HEK293 (cell line): ENCODE data around the gene P2RX4.
"Not testable (repeated sequence)": the region's sequence is repeated elsewhere in the genome, so short reads cannot be mapped to it uniquely, and the experiment has no call there.

ENCODE experiments used
- OSR2 ChIP-seq: fragments of 450-650 bp; formaldehyde crosslinking; IDR thresholded peaks from 2 replicates; pipeline ENCODE4 v1.5.1; 2016; ENCODE audit warnings: missing biosample characterization, missing genetic modification characterization
- REPIN1 ChIP-seq: fragments of 450-650 bp; formaldehyde crosslinking; IDR thresholded peaks from 2 replicates; pipeline ENCODE4 v1.5.1; 2017; ENCODE audit warnings: missing biosample characterization, missing genetic modification characterization, low read depth
- SCRT2 ChIP-seq: fragments of 450-650 bp; formaldehyde crosslinking; IDR thresholded peaks from 2 replicates; pipeline ENCODE4 v1.5.1; 2016; ENCODE audit warnings: missing biosample characterization, missing genetic modification characterization
- TRIM28 ChIP-seq: IDR thresholded peaks from 2 replicates; pipeline ENCODE4 v1.6.1; 2011; ENCODE audit warnings: low read length, control low read depth, borderline replicate concordance
- YY1 ChIP-seq: fragments of 450-650 bp; formaldehyde crosslinking; IDR thresholded peaks from 2 replicates; pipeline ENCODE4 v1.5.1; 2018; ENCODE audit warnings: missing biosample characterization, missing genetic modification characterization
- ZBTB21 ChIP-seq: fragments of 450-650 bp; formaldehyde crosslinking; IDR thresholded peaks from 2 replicates; pipeline ENCODE4 v1.5.1; 2017; ENCODE audit warnings: missing biosample characterization, missing genetic modification characterization
- ZBTB8A ChIP-seq: fragments of 450-650 bp; formaldehyde crosslinking; IDR thresholded peaks from 2 replicates; pipeline ENCODE4 v1.5.1; 2016; ENCODE audit warnings: missing biosample characterization, missing genetic modification characterization
- ZNF174 ChIP-seq: fragments of 450-650 bp; formaldehyde crosslinking; IDR thresholded peaks from 2 replicates; pipeline ENCODE4 v1.5.0; 2017; ENCODE audit warnings: missing biosample characterization, mild to moderate bottlenecking, missing genetic modification characterization
- ZNF274 ChIP-seq, 2 experiments: fragments of 200-500 bp in 1 of 2; fragments of 450-650 bp in 1 of 2; sonication (Bioruptor generic) in 1 of 2; formaldehyde crosslinking in 1 of 2; IDR thresholded peaks; 2 replicates each; pipeline versions ENCODE4 v1.5.1 to v1.6.1; 2014 to 2016; ENCODE audit warnings: borderline replicate concordance in 1 of 2, inconsistent platforms in 1 of 2, low read length in 1 of 2, missing biosample characterization in 1 of 2, missing genetic modification characterization in 1 of 2
- ZNF76 ChIP-seq: fragments of 450-650 bp; formaldehyde crosslinking; IDR thresholded peaks from 2 replicates; pipeline ENCODE4; 2016; ENCODE audit warnings: low read depth, missing biosample characterization, missing genetic modification characterization, borderline replicate concordance
- ZNF792 ChIP-seq: fragments of 450-650 bp; formaldehyde crosslinking; IDR thresholded peaks from 2 replicates; pipeline ENCODE4 v1.5.1; 2016; ENCODE audit warnings: missing biosample characterization, missing genetic modification characterization
- TF ChIP-seq, protein P1 (sequence below): fragments of 450-650 bp; formaldehyde crosslinking; IDR thresholded peaks from 2 replicates; pipeline ENCODE4 v1.5.1; 2016; ENCODE audit warnings: missing biosample characterization, missing genetic modification characterization
- TF ChIP-seq, protein P2 (sequence below): fragments of 450-650 bp; formaldehyde crosslinking; IDR thresholded peaks from 2 replicates; pipeline ENCODE4 v1.5.1; 2016; ENCODE audit warnings: missing biosample characterization, missing genetic modification characterization
- TF ChIP-seq, protein P3 (sequence below): fragments of 450-650 bp; formaldehyde crosslinking; IDR thresholded peaks from 2 replicates; pipeline ENCODE4 v1.5.1; 2016; ENCODE audit warnings: missing biosample characterization, missing genetic modification characterization

DNA sequence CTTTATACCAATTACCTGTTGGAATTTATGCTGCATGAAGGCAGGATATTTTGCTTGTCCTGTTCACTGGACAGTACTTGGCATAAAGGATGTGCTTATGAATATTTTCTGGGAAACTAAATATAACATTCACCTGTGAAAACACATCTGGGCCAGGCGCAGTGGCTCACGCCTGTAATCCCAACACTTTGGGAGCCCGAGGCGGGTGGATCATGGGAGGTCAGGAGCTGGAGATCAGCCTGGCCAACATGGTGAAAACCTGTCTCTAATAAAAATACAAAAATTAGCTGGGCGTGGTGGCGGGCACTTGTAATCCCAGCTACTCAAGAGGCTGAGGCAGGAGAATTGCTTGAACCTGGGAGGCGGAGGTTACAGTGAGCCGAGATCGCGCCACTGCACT lies 1.4 kb upstream of the P2RX4 start:
- TF ChIP-seq, protein P1, sequence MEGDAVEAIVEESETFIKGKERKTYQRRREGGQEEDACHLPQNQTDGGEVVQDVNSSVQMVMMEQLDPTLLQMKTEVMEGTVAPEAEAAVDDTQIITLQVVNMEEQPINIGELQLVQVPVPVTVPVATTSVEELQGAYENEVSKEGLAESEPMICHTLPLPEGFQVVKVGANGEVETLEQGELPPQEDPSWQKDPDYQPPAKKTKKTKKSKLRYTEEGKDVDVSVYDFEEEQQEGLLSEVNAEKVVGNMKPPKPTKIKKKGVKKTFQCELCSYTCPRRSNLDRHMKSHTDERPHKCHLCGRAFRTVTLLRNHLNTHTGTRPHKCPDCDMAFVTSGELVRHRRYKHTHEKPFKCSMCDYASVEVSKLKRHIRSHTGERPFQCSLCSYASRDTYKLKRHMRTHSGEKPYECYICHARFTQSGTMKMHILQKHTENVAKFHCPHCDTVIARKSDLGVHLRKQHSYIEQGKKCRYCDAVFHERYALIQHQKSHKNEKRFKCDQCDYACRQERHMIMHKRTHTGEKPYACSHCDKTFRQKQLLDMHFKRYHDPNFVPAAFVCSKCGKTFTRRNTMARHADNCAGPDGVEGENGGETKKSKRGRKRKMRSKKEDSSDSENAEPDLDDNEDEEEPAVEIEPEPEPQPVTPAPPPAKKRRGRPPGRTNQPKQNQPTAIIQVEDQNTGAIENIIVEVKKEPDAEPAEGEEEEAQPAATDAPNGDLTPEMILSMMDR (tag by site-specific recombination) = not testable (repeated sequence)
- TF ChIP-seq REPIN1 (tag by site-specific recombination); ZNF274 (IDR thresholded peaks at IDR 0.05; ENCODE audit: low read length); ZNF274 (tag by site-specific recombination; IDR thresholded peaks at IDR 0.05; ENCODE audit: borderline replicate concordance); ZBTB8A (tag by site-specific recombination); SCRT2 (tag by site-specific recombination); OSR2 (tag by site-specific recombination); ZNF792 (tag by site-specific recombination); ZNF174 (tag by site-specific recombination); ZNF76 (tag by site-specific recombination); TRIM28; YY1; ZBTB21 (tag by site-specific recombination): not testable (repeated sequence)
- TF ChIP-seq, protein P2, sequence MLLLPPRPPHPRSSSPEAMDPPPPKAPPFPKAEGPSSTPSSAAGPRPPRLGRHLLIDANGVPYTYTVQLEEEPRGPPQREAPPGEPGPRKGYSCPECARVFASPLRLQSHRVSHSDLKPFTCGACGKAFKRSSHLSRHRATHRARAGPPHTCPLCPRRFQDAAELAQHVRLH (tag by site-specific recombination) = not testable (repeated sequence)
- TF ChIP-seq, protein P3, sequence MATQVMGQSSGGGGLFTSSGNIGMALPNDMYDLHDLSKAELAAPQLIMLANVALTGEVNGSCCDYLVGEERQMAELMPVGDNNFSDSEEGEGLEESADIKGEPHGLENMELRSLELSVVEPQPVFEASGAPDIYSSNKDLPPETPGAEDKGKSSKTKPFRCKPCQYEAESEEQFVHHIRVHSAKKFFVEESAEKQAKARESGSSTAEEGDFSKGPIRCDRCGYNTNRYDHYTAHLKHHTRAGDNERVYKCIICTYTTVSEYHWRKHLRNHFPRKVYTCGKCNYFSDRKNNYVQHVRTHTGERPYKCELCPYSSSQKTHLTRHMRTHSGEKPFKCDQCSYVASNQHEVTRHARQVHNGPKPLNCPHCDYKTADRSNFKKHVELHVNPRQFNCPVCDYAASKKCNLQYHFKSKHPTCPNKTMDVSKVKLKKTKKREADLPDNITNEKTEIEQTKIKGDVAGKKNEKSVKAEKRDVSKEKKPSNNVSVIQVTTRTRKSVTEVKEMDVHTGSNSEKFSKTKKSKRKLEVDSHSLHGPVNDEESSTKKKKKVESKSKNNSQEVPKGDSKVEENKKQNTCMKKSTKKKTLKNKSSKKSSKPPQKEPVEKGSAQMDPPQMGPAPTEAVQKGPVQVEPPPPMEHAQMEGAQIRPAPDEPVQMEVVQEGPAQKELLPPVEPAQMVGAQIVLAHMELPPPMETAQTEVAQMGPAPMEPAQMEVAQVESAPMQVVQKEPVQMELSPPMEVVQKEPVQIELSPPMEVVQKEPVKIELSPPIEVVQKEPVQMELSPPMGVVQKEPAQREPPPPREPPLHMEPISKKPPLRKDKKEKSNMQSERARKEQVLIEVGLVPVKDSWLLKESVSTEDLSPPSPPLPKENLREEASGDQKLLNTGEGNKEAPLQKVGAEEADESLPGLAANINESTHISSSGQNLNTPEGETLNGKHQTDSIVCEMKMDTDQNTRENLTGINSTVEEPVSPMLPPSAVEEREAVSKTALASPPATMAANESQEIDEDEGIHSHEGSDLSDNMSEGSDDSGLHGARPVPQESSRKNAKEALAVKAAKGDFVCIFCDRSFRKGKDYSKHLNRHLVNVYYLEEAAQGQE (tag by site-specific recombination) = not testable (repeated sequence)
